Keratinocyte (primary cell): ENCODE measurements around the gene GTF2F1. TPM values are rescaled to one million over a fixed set of nuclear protein-coding genes. Genes with fewer than 3 reads are reported as not detected.

Source experiments
- DNase-seq: peaks from one replicate; pipeline ENCODE4 v3.0.0-alpha.2; 2011; ENCODE audit warnings: low read depth, missing footprints, low spot score
- FAIRE-seq: peaks from 2 replicates; lab custom pipeline; 2011; peaks lifted over from hg19 to GRCh38; lab: Jason Lieb, UNC
- H2AFZ ChIP-seq: 2 replicates; pipeline ENCODE4 v1.6.0; 2012; ENCODE audit warnings: low read length, control low read depth, inconsistent platforms; ENCODE audit not compliant: control insufficient read depth
- H3K27ac ChIP-seq: 2 replicates; pipeline ENCODE4 v1.5.1; 2011; ENCODE audit warnings: low read length; ENCODE audit not compliant: control insufficient read depth, insufficient read depth
- H3K27me3 ChIP-seq: 3 replicates; pipeline ENCODE4 v1.6.0; 2011; ENCODE audit warnings: low read length; ENCODE audit not compliant: control insufficient read depth, insufficient read depth; ENCODE audit errors: extremely low read depth
- H3K36me3 ChIP-seq, 2 experiments: 2 replicates in 1 of 2; 3 replicates in 1 of 2; pipeline ENCODE4 v1.5.1; 2011; ENCODE audit warnings: low read length in 2 of 2, mild to moderate bottlenecking in 1 of 2; ENCODE audit not compliant: control insufficient read depth in 2 of 2, insufficient read depth in 2 of 2; ENCODE audit errors: extremely low read depth in 1 of 2
- H3K4me1 ChIP-seq: 3 replicates; pipeline ENCODE4 v1.5.1; 2011; ENCODE audit warnings: low read length; ENCODE audit not compliant: control insufficient read depth, insufficient read depth; ENCODE audit errors: extremely low read depth
- H3K4me2 ChIP-seq: 3 replicates; pipeline ENCODE4 v1.6.0; 2011; ENCODE audit warnings: low read depth, low read length; ENCODE audit not compliant: control insufficient read depth, insufficient read depth; ENCODE audit errors: extremely low read depth
- H3K4me3 ChIP-seq, 3 experiments: fragments of 200-600 bp in 1 of 3; sonication (generic) in 1 of 3; 2 replicates in 2 of 3; 3 replicates in 1 of 3; pipeline ENCODE4 v1.5.1; 2011 to 2016; ENCODE audit warnings: low read length in 3 of 3, mild to moderate bottlenecking in 3 of 3, control low read depth in 2 of 3, inconsistent platforms in 1 of 3, low read depth in 1 of 3, mixed read lengths in 1 of 3, mixed run types in 1 of 3, moderate library complexity in 1 of 3; ENCODE audit not compliant: control insufficient read depth in 2 of 3, insufficient read depth in 2 of 3; ENCODE audit errors: extremely low read depth in 1 of 3
- H3K79me2 ChIP-seq: 2 replicates; pipeline ENCODE4 v1.6.0; 2012; ENCODE audit warnings: low read length; ENCODE audit not compliant: control insufficient read depth, insufficient read depth
- H3K9ac ChIP-seq: 3 replicates; pipeline ENCODE4 v1.6.0; 2011; ENCODE audit warnings: low read length; ENCODE audit not compliant: control insufficient read depth, insufficient read depth; ENCODE audit errors: extremely low read depth
- H3K9me1 ChIP-seq: 3 replicates; pipeline ENCODE4 v1.6.0; 2011; ENCODE audit warnings: low read length; ENCODE audit not compliant: control insufficient read depth, insufficient read depth; ENCODE audit errors: extremely low read depth
- H3K9me3 ChIP-seq: 2 replicates; pipeline ENCODE4 v1.5.1; 2012; ENCODE audit warnings: low read depth, low read length; ENCODE audit not compliant: control insufficient read depth
- H4K20me1 ChIP-seq: 3 replicates; pipeline ENCODE4 v1.6.0; 2011; ENCODE audit warnings: low read length; ENCODE audit not compliant: control insufficient read depth, insufficient read depth; ENCODE audit errors: extremely low read depth
- EZH2 ChIP-seq: IDR thresholded peaks from one replicate; pipeline ENCODE4 v1.6.1; 2012; ENCODE audit warnings: inconsistent platforms, mild to moderate bottlenecking, low read length, moderate library complexity
- dilution Hi-C: fragments of 300-500 bp; cut with MboI; formaldehyde crosslinking; loops from one replicate; pipeline ENCODE4 v1.7.0; 2020; ENCODE audit warnings: low sequenced_read_pairs; ENCODE audit not compliant: extremely low pct_ligation_motif_present
- polyA plus RNA-seq, 5 experiments: library from polyadenylated mRNA; depleted of rRNA in 3 of 5; stranded (reverse) in 3 of 5; stranded (forward) in 1 of 5; unstranded in 1 of 5; fragments of >200 nt; gene quantifications; 1 replicate in 1 of 5; 2 replicates in 3 of 5; 3 replicates in 1 of 5; pipeline versions ENCODE4 v1.2.1 to v1.2.3, GENCODE V29; 2011 to 2012; ENCODE audit warnings: missing spikeins in 2 of 5, low read depth in 1 of 5, low replicate concordance in 1 of 5
- TF ChIP-seq, protein P1 (sequence below), 3 experiments: IDR thresholded peaks in 1 of 3; conservative IDR thresholded peaks in 1 of 3; optimal IDR thresholded peaks in 1 of 3; 2 replicates in 2 of 3; 3 replicates in 1 of 3; pipeline versions ENCODE3 to v1.5.1; 2011; ENCODE audit warnings: low read length in 3 of 3, mild to moderate bottlenecking in 3 of 3, moderate library complexity in 2 of 3, control low read depth in 1 of 3, inconsistent platforms in 1 of 3; ENCODE audit not compliant: insufficient read depth in 2 of 3; ENCODE audit errors: extremely low read depth in 1 of 3

The GTF2F1 gene
- polyA plus RNA-seq, 1 donor (not counting 4 experiments of a cell fraction or from before 2014, with no cell fraction given) = 37.3 TPM

DNA sequence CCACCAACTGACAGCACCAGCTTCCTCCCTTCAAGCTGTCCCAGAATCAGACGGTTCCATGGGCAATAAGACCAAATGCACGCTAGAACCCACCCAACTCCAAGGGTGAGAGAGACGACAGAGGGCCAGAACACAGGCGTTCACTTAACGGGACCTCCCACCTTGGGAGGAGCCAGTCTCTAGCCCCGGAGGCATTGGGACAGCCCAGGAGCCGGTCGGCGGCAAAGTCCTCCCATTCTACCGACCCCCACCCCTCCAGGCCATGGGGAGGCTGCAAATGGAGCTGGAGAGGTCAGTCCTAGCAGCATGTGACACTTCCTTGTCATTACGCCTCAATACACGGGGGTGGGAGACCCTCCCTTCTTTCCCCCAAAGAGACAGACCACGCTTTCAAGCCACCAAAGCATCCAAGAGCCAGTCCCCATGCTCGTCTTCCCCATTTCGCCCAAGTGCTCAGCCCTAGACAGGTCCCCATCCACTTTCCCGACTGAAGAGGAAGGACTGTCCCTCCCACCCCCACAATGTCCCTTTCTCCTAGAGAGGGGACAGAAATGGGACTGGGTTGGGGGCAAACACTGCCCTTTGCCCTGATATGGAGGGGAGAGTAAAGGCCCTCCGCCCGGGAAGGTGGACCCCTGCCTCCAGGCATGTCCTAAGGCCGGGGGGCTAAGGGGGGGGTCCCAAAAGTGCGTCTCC, 30.7 kb upstream of the GTF2F1 start:
- Histone ChIP-seq H3K9me3 (no peaks in the 10 kb centered on the region), H3K9ac (peak overlapping the region; percentile 91), H3K4me2 (peak overlapping the region; percentile 91), H3K9me1 (peaks cover 2% of the 10 kb centered on the region), H2AFZ (no peak overlapping the region), H3K79me2 (peaks cover 56% of the 10 kb centered on the region), H3K27me3 (no peaks in the 10 kb centered on the region), H4K20me1 (peaks cover 14% of the 10 kb centered on the region), H3K27ac (peak overlapping the region; percentile 69), H3K4me1 (peaks cover 11% of the 10 kb centered on the region), H3K36me3 (peaks cover 18 to 33% of the 10 kb centered on the region in 2 experiments), H3K4me3 (peak overlapping the region; percentile 81 to 94 (median 90))
- dilution Hi-C loops = no loop called here
- DNase-seq (no peak), FAIRE-seq (peak; percentile 26)
- no peak for TF ChIP-seq EZH2
- TF ChIP-seq, protein P1, sequence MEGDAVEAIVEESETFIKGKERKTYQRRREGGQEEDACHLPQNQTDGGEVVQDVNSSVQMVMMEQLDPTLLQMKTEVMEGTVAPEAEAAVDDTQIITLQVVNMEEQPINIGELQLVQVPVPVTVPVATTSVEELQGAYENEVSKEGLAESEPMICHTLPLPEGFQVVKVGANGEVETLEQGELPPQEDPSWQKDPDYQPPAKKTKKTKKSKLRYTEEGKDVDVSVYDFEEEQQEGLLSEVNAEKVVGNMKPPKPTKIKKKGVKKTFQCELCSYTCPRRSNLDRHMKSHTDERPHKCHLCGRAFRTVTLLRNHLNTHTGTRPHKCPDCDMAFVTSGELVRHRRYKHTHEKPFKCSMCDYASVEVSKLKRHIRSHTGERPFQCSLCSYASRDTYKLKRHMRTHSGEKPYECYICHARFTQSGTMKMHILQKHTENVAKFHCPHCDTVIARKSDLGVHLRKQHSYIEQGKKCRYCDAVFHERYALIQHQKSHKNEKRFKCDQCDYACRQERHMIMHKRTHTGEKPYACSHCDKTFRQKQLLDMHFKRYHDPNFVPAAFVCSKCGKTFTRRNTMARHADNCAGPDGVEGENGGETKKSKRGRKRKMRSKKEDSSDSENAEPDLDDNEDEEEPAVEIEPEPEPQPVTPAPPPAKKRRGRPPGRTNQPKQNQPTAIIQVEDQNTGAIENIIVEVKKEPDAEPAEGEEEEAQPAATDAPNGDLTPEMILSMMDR (optimal IDR thresholded peaks at IDR 0.05 in 1 of 3, IDR thresholded peaks at IDR 0.05 in 1 of 3, conservative IDR thresholded peaks at IDR 0.05 in 1 of 3; ENCODE audit: extremely low read depth in 1 of 3, insufficient read depth in 2 of 3, low read length in 3 of 3) = no peak

DNA sequence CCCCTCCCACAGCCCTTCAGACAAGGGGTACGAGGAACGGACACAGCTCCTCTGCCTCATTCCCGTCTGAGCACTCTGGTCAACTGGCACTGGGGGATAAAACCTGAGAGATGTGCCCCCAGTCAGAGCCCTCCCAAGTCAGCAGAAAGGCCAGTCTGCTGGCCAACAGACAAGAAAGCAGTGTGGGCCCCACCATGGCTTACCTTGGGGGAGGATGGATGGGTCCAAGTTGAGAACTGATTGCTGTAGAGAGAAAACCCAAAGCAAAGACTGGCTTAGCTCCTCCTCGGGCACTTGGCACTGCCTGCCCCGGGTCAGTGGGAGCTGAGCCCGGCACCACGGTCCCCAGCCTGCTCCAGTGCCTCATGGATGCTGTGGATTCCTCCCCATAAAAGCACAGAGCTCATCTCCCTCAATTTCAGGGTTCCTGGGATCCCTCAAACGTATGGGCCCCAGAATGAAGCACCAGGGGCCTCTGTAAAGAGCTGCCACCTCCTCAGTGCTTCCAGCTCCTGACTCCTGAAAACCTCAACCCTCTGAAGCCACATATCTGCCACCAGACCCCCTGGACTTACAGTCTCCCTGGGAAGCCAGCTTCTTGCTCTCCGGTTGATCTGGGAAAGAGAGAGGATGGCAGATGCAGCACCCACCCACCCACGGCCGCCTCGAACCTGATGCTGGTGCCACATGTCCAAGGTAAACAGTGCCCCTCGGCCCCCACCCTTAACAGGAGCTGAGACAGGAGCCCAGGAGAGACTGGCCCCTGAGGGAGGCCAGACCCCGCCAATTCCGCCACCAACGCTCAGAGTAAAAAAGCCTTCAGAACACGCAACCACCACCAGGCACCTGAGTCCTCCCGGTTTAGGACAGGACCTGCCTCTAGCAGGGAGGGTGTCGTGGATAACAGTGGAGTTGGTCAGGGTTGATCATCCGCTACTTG, 28.4 kb upstream of the GTF2F1 start:
- no peak overlapping the region for H3K9ac ChIP-seq
- H3K79me2 ChIP-seq = peaks cover 62% of the 10 kb centered on the region
- peaks cover 11% of the 10 kb centered on the region for H3K4me1 ChIP-seq
- DNase-seq = no peak
- H4K20me1 ChIP-seq = peaks cover 14% of the 10 kb centered on the region
- no peak overlapping the region for H2AFZ ChIP-seq
- H3K4me3 ChIP-seq = no peak overlapping the region
- H3K36me3 ChIP-seq = peaks cover 31 to 51% of the 10 kb centered on the region in 2 experiments
- no peaks in the 10 kb centered on the region for H3K27me3 ChIP-seq
- no peak overlapping the region for H3K27ac ChIP-seq
- H3K4me2 ChIP-seq = no peak overlapping the region
- dilution Hi-C loops = no loop called here
- H3K9me1 ChIP-seq = peaks cover 2% of the 10 kb centered on the region
- no peak for TF ChIP-seq EZH2
- TF ChIP-seq, protein P1 (optimal IDR thresholded peaks at IDR 0.05 in 1 of 3, IDR thresholded peaks at IDR 0.05 in 1 of 3, conservative IDR thresholded peaks at IDR 0.05 in 1 of 3; ENCODE audit: extremely low read depth in 1 of 3, insufficient read depth in 2 of 3, low read length in 3 of 3) = no peak
- H3K9me3 ChIP-seq = no peaks in the 10 kb centered on the region
- FAIRE-seq = no peak
